ENCODE data around the gene IL12RB1. TPM values are rescaled to one million over a fixed set of nuclear protein-coding genes. Genes with fewer than 3 reads are reported as not detected.

Gene IL12RB1
- total and polyA plus RNA-seq, 10 of the 15 experiments (the other 5 are each of a cell fraction or from before 2014, with no cell fraction given) = 2.8 to 29.9 (median 17.6) TPM

GRCh38 chr19:18113827-18114226 is 27.1 kb upstream of the IL12RB1 start:
- Histone ChIP-seq H3K4me3 (no peak overlapping the region), H3K27ac (ENCODE audit: control insufficient read depth, insufficient read depth) (no peak overlapping the region), H3K79me2 (ENCODE audit: control insufficient read depth, insufficient read depth, low read length) (peaks cover 10% of the 10 kb centered on the region), H4K20me1 (ENCODE audit: control insufficient read depth, insufficient read depth) (no peaks in the 10 kb centered on the region), H3K4me2 (ENCODE audit: control insufficient read depth, insufficient read depth) (no peak overlapping the region), H2AFZ (ENCODE audit: control insufficient read depth, low read depth, low read length) (no peak overlapping the region), H3K9me3 (replicated peaks; ENCODE audit: control insufficient read depth, insufficient read depth, low read length) (no peaks in the 10 kb centered on the region), H3K9ac (ENCODE audit: control insufficient read depth, insufficient read depth, low read length) (no peak overlapping the region), H3K36me3 (ENCODE audit: control insufficient read depth in 2 of 2, insufficient read depth in 2 of 2, low read length in 1 of 2) (peaks cover 3 to 22% of the 10 kb centered on the region in 2 experiments), H3K4me1 (ENCODE audit: control insufficient read depth, insufficient read depth, low read length) (peaks cover 28% of the 10 kb centered on the region), H3K27me3 (replicated peaks in 1 of 2; ENCODE audit: control insufficient read depth in 2 of 2, insufficient read depth in 2 of 2, low read length in 1 of 2) (no peaks in the 10 kb centered on the region)
- intact Hi-C loops (cut with micrococcal nuclease; ENCODE audit: unreplicated experiment) (loop anchor here (1.0 kb wide), 3 partner anchors 38 to 137 kb away; no protein-coding TSS in a partner anchor), in situ Hi-C loops (cut with MboI) (no loop called here)
- DNase-seq (ENCODE audit: low read depth, low spot score) = no peak
- FAIRE-seq = no peak
- TF ChIP-seq SRF (IDR thresholded peaks at IDR 0.05; ENCODE audit: low read depth in 2 of 2, low read length in 2 of 2) (no peak), ZNF622 (IDR thresholded peaks at IDR 0.05) (no peak), NFYB (IDR thresholded peaks at IDR 0.05; ENCODE audit: insufficient read depth, low read depth, low read length) (no peak), STAT1 (conservative IDR thresholded peaks at IDR 0.05) (no peak), RFX5 (IDR thresholded peaks at IDR 0.05; ENCODE audit: low read depth, low read length) (no peak), TBL1XR1 (IDR thresholded peaks at IDR 0.05; ENCODE audit: low read depth, low read length) (no peak), SMAD1 (IDR thresholded peaks at IDR 0.05; ENCODE audit: low read depth, partially characterized antibody) (no peak), NFYA (IDR thresholded peaks at IDR 0.05; ENCODE audit: borderline replicate concordance, low read depth, low read length) (no peak), RELA (IDR thresholded peaks at IDR 0.05; ENCODE audit: borderline replicate concordance, partially characterized antibody) (no peak), MYC (IDR thresholded peaks at IDR 0.05; ENCODE audit: insufficient read depth, insufficient read length, insufficient replicate concordance, low read length, severe bottlenecking) (no peak), USF1 (IDR thresholded peaks at IDR 0.05; ENCODE audit: borderline replicate concordance, extremely low read length, insufficient read depth, low read depth, low read length) (no peak), CHD2 (IDR thresholded peaks at IDR 0.05; ENCODE audit: borderline replicate concordance, low read depth, low read length) (no peak)
- TF ChIP-seq, protein P1, sequence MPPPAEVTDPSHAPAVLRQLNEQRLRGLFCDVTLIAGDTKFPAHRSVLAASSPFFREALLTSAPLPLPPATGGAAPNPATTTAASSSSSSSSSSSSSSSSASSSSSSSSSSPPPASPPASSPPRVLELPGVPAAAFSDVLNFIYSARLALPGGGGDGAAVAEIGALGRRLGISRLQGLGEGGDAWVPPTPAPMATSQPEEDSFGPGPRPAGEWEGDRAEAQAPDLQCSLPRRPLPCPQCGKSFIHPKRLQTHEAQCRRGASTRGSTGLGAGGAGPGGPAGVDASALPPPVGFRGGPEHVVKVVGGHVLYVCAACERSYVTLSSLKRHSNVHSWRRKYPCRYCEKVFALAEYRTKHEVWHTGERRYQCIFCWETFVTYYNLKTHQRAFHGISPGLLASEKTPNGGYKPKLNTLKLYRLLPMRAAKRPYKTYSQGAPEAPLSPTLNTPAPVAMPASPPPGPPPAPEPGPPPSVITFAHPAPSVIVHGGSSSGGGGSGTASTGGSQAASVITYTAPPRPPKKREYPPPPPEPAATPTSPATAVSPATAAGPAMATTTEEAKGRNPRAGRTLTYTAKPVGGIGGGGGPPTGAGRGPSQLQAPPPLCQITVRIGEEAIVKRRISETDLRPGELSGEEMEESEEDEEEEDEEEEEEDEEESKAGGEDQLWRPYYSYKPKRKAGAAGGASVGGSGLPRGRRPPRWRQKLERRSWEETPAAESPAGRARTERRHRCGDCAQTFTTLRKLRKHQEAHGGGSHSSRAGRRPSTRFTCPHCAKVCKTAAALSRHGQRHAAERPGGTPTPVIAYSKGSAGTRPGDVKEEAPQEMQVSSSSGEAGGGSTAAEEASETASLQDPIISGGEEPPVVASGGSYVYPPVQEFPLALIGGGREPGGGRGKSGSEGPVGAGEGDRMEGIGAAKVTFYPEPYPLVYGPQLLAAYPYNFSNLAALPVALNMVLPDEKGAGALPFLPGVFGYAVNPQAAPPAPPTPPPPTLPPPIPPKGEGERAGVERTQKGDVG (CRISPR knock-in tag; IDR thresholded peaks at IDR 0.05) = no peak
- TF ChIP-seq, protein P2, sequence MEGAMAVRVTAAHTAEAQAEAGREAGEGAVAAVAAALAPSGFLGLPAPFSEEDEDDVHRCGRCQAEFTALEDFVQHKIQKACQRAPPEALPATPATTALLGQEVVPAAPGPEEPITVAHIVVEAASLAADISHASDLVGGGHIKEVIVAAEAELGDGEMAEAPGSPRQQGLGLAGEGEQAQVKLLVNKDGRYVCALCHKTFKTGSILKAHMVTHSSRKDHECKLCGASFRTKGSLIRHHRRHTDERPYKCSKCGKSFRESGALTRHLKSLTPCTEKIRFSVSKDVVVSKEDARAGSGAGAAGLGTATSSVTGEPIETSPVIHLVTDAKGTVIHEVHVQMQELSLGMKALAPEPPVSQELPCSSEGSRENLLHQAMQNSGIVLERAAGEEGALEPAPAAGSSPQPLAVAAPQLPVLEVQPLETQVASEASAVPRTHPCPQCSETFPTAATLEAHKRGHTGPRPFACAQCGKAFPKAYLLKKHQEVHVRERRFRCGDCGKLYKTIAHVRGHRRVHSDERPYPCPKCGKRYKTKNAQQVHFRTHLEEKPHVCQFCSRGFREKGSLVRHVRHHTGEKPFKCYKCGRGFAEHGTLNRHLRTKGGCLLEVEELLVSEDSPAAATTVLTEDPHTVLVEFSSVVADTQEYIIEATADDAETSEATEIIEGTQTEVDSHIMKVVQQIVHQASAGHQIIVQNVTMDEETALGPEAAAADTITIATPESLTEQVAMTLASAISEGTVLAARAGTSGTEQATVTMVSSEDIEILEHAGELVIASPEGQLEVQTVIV (IDR thresholded peaks at IDR 0.05; ENCODE audit: borderline replicate concordance, partially characterized antibody) = no peak
- 91% methylated on average over 5 of the region's 5 CpGs for whole genome bisulfite sequencing (ENCODE audit: insufficient coverage, insufficient replicate concordance, low lambda C conversion rate, missing lambda C conversion rate)
- SMC1A ChIA-PET (ENCODE audit: uncharacterized antibody, unreplicated experiment) = interaction anchor here (0.8 to 1.2 kb wide), 3 partner anchors 27 to 57 kb away, joined by 3 to 4 read pairs (median 4); partner anchors contain the start of genes IL12RB1 and PIK3R2
- no peak for ATAC-seq
- RAD21 ChIA-PET (ENCODE audit: unreplicated experiment) = interaction anchor here (0.9 to 2.3 kb wide), 5 partner anchors 10 to 90 kb away, joined by 3 to 13 read pairs (median 5); partner anchors contain the start of genes MPV17L2 and RAB3A
- CTCF ChIA-PET = interaction anchor here (0.6 to 6.3 kb wide), 16 partner anchors 10 to 164 kb away, joined by 3 to 48 read pairs (median 5); partner anchors contain the start of genes ARRDC2, KCNN1, MPV17L2 and PIK3R2
- BruUV-seq (replicated peaks) = no TSS peak
- POLR2A ChIA-PET = interaction anchor here (0.6 kb wide), 1 partner anchor 33 kb away, joined by 4 read pairs; no protein-coding TSS in a partner anchor

Measured in GM12878 (cell line).